ENCODE data around the gene RHOU. TPM values are rescaled to one million over a fixed set of nuclear protein-coding genes. Genes with fewer than 3 reads are reported as not detected.

Gene RHOU
- total RNA-seq, 1 donor from 2014 or later = 19.2 TPM

GRCh38 chr1:228737601-228738041, 2.3 kb downstream of the RHOU start:
- DNase-seq = no peak

GRCh38 chr1:228739826-228740225, 4.5 kb downstream of the RHOU start:
- no peak for DNase-seq

DNA sequence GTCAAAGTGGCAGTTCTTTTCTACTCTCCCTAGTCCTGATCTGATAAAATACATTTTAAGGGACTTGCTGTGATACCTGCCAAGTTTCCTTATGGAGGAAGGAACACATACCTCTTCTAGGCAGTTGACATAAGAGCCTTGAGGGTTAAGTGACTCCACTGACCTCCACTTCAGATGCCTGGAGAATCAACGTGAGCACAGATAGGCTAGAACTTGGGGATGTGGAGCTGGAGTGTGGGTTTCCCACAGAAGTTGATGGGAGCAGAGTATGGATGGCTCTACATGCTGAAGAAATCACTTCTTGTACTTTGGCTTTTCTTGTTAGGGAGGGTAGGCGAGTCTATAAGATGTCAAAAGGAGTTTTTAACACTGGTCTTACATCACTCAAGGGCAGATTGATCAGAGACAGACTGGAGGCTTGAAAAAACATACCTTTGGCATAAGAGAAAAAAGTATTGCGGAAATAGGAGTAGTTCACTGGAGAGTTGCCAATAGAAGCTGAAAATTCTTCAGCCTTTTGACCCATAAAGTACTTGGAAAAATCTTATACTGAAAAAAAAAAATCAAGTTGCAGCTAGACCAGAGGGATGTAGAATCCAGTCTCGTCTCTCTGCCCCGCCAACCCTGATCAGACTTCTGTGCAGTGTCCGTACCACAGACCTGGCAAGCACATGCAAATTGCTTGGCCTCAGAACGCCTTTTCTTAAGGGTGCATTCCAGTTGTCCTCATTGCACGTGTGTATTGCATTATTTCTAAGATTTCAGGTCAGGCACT, 5.5 kb downstream of the RHOU start:
- peak; percentile 27 for DNase-seq

DNA sequence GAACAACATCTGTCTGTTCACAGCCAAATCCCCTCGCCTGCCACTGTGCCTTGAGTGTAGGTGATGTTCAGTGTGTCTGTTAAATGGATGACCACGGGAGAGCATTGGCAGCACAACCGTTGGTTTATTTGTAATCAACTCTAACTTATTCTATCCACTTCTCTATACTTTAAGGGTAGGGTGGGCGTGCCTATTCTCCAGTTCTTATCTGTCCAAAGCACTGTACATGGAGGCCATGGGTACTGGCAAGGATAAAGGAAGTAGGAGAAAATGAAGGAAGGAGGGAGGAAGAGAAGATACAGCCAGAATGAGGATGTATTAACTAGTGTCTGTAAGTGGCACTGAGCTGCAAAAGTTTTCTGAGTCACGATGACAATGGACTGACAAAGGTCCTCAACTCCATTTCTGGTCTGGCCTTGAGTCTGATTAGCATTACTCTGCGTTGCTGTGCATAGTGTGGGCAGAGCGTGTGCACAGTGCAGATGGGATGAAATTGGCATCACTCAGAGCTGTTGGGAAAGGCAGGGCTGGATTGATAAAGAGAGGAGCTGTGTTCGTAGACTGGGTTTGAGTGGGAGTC, 7.1 kb downstream of the RHOU start:
- DNase-seq = no peak

DNA sequence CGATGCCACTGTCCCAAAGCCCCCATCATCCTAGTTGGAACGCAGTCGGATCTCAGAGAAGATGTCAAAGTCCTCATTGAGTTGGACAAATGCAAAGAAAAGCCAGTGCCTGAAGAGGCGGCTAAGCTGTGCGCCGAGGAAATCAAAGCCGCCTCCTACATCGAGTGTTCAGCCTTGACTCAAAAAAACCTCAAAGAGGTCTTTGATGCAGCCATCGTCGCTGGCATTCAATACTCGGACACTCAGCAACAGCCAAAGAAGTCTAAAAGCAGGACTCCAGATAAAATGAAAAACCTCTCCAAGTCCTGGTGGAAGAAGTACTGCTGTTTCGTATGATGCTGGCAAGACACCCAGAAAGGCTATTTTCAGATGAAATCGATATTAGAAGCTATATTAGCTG, 8.1 kb downstream of the RHOU start:
- DNase-seq = no peak

DNA sequence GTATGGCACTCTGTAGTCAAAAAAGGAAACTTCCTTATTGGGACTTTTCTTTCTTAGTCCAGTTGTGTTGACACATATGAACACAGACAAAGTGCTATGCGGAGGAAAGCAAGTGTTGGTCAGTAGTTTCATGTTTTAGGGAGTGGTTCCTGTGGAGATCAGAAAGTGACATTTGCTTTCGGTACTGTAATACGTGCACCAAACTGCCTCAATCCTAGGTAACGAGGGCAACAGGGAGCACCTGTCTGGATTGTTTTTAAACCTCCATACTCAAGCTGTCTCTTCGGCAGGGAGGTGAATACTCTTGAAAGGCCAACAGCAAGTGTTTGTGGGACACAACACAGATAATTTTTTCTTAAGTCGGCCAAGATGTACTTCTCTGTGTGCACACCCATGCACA, 9.1 kb downstream of the RHOU start:
- DNase-seq = no peak

DNA sequence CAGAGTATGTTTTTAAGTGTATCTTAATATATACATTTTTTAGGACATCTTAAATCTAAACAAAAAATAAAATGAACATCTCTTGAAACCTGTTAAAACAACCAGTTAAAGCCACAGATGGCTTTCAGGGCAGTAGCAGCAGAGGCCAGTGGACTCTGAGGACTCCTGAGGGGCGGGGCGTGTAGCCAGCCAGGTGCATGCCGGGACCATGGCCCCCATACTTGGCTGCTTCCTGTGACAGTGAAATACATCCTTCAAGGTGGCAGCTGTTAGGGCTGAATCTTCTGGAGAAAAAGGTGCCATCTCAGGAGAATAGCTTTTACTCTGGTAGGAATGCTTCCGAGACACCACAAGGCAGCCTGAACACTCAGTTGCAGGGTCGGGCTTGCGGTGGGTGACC, 9.6 kb downstream of the RHOU start:
- DNase-seq = no peak

DNA sequence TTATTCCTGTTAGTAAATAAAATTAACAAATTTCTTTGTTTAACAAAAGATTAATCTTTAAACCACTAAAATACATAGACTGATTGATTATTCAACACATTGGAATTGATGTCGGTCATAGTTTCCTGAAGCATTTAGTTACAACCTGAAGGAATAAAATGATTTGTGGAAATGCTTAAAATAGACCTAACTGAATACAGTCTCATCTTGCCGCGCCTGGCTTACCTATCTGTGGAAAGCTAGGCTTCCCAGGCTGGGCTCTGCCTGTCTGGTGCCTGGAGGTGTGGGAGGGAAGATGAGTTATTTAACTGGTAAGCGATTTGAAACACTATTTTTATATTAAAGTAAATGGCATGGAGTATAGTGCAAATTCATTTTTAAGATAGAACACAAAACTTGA, 10.2 kb downstream of the RHOU start:
- no peak for DNase-seq

DNA sequence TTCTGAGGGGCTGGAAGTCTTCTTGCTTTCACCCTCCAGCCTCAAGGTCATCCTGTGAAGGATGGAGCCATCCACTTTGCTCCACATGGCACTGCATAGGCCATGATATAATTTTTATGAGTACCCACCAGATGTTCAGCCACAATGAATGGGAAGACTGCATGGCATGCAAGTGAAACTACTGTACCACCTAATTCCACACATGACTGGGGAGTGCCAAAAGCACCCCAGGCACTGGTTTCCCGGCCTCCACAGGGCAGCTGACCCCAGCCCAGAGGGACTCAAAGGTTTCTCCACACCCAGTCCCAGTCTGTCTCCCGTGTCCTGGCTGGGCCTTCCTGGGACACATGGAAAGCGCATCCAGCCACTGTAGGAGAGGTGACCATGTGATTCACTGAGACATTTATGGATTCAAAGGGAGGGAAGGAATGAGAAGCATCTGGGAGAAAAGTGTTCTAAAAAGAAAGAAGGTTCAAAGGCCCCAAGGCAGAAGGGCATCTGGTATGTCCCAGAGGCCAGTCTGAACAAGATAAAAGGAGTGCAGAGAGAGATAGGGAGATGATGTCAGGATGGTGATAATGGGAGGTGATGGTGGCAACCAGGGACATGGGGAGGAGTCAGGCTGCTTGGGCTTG, 12.1 kb downstream of the RHOU start:
- DNase-seq = no peak

DNA sequence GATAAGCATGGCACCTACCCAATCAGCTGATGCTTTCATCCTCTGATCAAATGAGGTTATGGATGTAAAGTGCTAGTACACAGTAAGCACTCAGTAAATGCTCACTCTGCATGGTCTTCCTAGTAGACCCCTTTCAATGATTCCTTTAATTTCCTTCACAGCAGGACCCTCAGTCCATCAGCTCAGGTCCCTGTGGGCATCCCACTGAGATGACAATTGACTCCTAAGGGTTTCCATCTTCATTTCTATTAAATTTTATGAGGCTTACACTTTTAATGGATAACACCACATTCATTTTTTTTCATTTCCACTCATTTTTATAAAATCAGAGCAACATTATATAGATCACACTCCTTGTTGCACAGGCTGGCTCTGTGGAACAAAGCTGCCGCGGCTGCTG, 12.8 kb downstream of the RHOU start:
- no peak for DNase-seq

- DNase-seq = no peak
Observed at GRCh38 chr1:228748431-228748830, 13.2 kb downstream of the RHOU start.

- DNase-seq = no peak
Observed at GRCh38 chr1:228749765-228750164, 14.5 kb downstream of the RHOU start.

- no peak for DNase-seq
Observed at GRCh38 chr1:228750915-228751314, 15.6 kb downstream of the RHOU start.

GRCh38 chr1:228751360-228752098, 16.2 kb downstream of the RHOU start:
- DNase-seq = no peak

DNA sequence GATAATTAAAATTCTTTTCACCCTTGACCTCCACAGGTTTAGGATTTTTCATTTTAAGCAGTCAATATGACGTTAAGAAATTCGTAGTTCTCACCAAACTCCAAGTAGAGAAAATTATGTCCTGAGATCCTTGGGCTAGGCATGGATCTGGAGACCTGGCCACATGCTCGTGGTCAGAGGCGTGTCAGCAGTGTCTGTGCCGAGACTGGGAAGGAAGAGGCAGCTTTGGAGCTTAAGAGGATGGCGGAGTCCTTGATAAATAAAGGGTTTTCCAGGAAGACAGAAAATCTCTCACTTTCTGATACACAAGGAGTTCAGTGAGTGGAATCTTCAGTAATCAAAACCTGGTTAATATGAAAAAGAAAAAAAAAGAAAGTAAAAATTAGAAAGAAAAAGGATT, 17.0 kb downstream of the RHOU start:
- no peak for DNase-seq

- no peak for DNase-seq
Observed at GRCh38 chr1:228752675-228753265, 17.5 kb downstream of the RHOU start.

DNA sequence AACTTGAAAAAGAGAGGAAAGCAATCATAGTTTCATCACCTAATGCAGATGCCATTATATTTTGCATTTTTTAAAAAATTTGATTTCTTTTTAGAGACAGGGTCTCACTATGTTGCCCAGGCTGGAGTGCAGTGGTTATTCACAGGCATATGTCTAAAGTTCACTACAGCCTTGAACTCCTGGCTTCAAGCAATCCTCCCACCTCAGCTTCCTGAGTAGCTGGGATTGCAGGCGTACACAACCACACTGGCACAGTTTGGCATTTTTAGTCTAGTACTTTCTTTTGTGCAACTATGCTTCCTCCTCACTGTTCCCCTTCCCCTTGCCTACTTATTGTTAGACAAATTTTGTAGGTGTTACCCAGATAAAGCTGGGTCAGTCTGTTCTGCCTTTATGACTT, 18.0 kb downstream of the RHOU start:
- no peak for DNase-seq

- peak; percentile 39 for DNase-seq
Observed at GRCh38 chr1:228753786-228754360, 18.6 kb downstream of the RHOU start.

- DNase-seq = no peak
Observed at GRCh38 chr1:228754646-228755268, 19.5 kb downstream of the RHOU start.

- no peak for DNase-seq
Observed at GRCh38 chr1:228755800-228756199, 20.5 kb downstream of the RHOU start.

- DNase-seq = no peak
Observed at GRCh38 chr1:228756457-228756856, 21.2 kb downstream of the RHOU start.

DNA sequence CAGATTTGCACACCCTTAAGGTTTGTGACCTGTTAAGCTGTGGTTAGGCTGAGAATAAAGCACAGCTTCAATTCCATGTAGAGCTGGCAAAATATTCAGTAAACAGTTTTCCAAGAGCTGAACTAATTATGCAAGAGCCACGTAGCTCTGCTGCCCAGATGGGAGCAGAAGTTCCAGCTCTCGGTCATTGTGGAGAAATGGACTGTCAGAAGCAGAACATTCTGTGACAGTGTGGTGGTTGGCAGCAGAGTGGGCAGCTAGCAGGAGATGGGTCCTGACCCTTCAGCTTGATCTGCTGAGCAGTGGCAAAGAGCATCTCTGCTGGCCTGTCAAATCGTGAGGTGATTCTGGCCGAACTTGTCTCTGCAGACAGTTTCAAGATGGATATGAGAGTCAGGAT, 23.2 kb downstream of the RHOU start:
- DNase-seq = no peak
